GM19324 (cell line): Measurements from ENCODE around the gene CTIF.

ENCODE experiments used
- ATAC-seq: cut with Tn5 transposase; IDR thresholded peaks from one replicate; pipeline ENCODE4 v1.9.1; 2021; ENCODE audit warnings: mild to moderate bottlenecking, moderate library complexity; ENCODE audit not compliant: unreplicated experiment, low FRiP score

The CTIF gene

GRCh38 chr18:48837676-48838075 is 298.8 kb downstream of the CTIF start:
- ATAC-seq = no peak

GRCh38 chr18:48838166-48838775 is 299.4 kb downstream of the CTIF start:
- no peak for ATAC-seq

GRCh38 chr18:48838921-48839818 is 300.3 kb downstream of the CTIF start:
- ATAC-seq = no peak

GRCh38 chr18:48839819-48840490 is 301.1 kb downstream of the CTIF start:
- no peak for ATAC-seq

- ATAC-seq = no peak
These were observed 301.7 kb downstream of the CTIF start for GRCh38 chr18:48840491-48840877.

- no peak for ATAC-seq
These were observed 302.8 kb downstream of the CTIF start for GRCh38 chr18:48841381-48842258.

GRCh38 chr18:48842259-48843061 is 303.6 kb downstream of the CTIF start:
- no peak for ATAC-seq

GRCh38 chr18:48843162-48843561 is 304.3 kb downstream of the CTIF start:
- ATAC-seq = no peak

GRCh38 chr18:48843596-48843995 is 304.8 kb downstream of the CTIF start:
- no peak for ATAC-seq

GRCh38 chr18:48844271-48844670 is 305.4 kb downstream of the CTIF start:
- ATAC-seq = no peak

GRCh38 chr18:48845174-48845573 is 306.3 kb downstream of the CTIF start:
- no peak for ATAC-seq

- ATAC-seq = no peak
These were observed 307.6 kb downstream of the CTIF start for GRCh38 chr18:48846423-48846932.

- ATAC-seq = no peak
These were observed 309.1 kb downstream of the CTIF start for GRCh38 chr18:48847807-48848486.

- no peak for ATAC-seq
These were observed 309.9 kb downstream of the CTIF start for GRCh38 chr18:48848641-48849143.

- no peak for ATAC-seq
These were observed 312.2 kb downstream of the CTIF start for GRCh38 chr18:48850822-48851598.

- no peak for ATAC-seq
These were observed 312.7 kb downstream of the CTIF start for GRCh38 chr18:48851599-48851960.

- ATAC-seq = no peak
These were observed 313.5 kb downstream of the CTIF start for GRCh38 chr18:48852292-48852691.

GRCh38 chr18:48852794-48853193 is 314.0 kb downstream of the CTIF start:
- no peak for ATAC-seq
